GM10266 (cell line): ENCODE measurements around the gene EIF2AK2.

Experiments
- DNase-seq: peaks from one replicate; pipeline ENCODE4 v3.0.0; 2012; ENCODE audit errors: extremely low spot score
- TF ChIP-seq, protein P1 (sequence below): IDR thresholded peaks from 2 replicates; pipeline ENCODE4 v1.5.1; 2012; ENCODE audit warnings: mild to moderate bottlenecking, low read depth; ENCODE audit not compliant: control insufficient read depth, insufficient read depth; ENCODE audit errors: missing control alignments

EIF2AK2 gene

DNA sequence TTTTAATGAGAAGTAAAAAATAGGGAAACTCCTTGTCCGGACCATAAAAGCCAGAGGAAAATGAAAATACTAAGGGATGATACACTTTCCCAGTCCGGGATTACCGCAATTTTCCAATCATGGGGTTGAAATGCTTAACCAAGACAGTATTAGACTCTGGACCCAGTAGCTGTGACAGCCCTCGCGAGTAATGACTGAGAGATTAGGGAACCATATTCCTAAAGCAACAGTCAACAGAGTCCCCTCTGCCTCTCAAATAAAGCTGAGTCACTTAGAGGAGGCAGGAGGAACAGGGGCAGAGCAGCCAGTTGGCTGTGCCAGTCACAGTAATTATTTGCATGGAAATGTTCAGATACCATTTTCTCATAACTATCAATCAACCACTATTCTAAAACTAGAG, 37.6 kb downstream of the EIF2AK2 start:
- TF ChIP-seq, protein P1, sequence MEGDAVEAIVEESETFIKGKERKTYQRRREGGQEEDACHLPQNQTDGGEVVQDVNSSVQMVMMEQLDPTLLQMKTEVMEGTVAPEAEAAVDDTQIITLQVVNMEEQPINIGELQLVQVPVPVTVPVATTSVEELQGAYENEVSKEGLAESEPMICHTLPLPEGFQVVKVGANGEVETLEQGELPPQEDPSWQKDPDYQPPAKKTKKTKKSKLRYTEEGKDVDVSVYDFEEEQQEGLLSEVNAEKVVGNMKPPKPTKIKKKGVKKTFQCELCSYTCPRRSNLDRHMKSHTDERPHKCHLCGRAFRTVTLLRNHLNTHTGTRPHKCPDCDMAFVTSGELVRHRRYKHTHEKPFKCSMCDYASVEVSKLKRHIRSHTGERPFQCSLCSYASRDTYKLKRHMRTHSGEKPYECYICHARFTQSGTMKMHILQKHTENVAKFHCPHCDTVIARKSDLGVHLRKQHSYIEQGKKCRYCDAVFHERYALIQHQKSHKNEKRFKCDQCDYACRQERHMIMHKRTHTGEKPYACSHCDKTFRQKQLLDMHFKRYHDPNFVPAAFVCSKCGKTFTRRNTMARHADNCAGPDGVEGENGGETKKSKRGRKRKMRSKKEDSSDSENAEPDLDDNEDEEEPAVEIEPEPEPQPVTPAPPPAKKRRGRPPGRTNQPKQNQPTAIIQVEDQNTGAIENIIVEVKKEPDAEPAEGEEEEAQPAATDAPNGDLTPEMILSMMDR = no peak
- DNase-seq = no peak

DNA sequence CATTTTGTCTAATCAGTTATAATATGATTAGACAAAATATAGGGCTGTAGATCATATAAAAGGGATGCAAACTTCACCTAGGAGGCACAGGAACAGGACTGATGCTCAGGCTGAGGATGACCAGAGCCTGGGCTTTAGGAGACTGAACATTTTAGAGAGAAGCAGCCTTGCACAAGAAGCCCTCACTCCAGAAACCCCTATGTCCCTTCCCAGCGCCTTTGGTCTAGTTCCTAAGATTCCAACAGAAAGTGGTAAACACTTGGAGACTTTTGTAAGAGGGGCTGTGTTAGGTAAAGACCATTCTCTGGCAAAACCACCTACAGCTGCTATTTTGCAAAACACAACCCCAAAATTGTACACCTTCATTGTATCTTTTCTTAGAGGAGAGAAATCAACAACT, 39.2 kb downstream of the EIF2AK2 start:
- TF ChIP-seq, protein P1 = no peak
- no peak for DNase-seq

DNA sequence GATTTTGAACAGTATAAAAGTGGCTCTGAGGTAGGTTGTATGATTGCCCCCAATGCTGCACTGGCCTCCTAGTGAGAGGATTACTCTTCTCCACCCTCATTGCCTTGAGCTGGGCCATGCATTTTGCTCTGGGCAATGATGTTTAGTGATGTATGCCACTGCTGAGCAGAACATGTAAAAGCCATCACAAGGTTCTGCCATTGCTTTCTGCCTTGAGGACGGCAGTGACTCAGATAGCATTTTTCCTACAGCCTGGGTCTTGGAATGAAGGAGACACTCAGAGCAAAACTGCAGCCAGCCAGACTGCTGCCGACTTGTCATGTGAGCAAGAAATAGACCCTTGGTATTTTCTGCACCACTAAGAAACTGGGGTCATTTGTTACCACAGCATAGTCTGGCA, 44.8 kb downstream of the EIF2AK2 start:
- no peak for DNase-seq
- TF ChIP-seq, protein P1 = no peak

DNA sequence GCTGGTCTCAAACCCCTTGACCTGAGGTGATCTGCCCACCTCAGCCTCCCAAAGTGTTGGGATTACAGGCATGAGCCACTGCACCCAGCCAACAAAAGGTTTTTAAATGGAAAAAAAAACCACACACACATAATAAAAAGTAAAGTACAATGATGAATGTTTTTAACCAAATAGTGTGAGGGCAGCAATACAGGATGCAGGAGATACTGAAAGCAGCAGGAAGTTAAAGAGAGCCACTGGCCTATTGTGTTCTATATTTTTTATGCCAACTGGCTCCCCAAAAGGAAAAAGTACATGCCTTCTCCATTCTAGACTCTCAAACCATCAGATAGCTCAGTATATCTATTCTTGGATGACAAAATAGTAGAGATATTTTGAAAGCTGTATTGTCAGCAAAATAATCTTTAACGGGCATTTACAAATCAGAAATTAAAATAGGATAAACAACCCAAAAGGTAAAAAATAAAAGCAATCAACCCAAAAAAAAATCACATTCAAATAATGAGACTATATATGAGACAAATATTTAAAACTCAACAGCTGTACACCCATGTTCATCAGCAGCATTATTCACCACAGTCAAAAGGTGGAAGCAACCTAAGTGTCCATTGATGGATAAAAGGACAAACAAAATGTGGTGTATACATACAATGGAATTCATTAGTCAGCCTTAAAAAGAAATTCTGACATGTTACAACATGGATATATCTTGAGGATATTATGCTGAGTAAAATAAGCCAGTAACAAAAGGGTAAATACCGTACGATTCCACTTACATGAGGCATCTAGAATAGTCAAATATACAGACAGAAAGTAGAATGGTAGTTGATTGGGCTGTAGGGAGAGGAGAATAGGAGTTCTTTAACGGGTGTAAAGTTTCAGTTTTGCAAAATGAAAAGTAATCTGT, 46.2 kb downstream of the EIF2AK2 start:
- no peak for DNase-seq
- TF ChIP-seq, protein P1 = no peak

DNA sequence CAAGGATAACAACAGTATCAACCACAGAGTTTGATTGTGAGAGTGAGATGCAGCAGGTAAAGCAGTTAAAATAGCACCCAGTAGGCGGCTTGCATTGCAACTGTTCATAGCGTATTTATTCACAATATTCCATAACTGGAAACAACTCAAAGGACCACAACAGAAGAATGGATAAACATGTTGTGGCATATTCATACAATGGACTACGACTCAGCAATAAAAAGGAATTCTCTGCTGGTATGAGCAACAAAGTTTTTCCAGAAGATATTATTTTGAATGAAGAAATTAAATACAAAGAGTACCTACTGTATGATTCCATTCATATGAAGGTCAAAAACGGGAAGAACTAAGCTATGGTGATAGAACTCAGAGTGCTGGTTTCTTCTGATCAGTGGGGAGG, 47.3 kb downstream of the EIF2AK2 start:
- TF ChIP-seq, protein P1 = no peak
- DNase-seq = no peak

DNA sequence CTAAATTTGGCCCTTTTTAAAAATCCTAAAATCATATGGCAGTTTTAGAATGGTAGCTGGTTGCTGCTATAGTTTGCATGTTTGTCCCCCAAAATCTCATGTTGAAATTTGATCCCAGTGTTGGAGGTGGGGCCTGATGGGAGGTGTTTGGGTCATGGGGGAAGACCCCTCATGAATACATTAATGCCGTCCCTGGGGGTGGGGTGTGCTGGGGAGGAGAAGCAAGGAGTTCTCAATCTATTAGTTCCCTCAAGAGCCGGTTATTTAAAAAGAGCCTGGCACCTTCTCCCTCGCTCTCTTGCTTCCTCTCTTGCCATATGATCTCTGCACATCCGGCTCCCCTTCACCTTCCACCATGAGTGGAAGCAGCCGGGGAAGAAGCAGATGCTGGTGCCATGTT, 51.6 kb downstream of the EIF2AK2 start:
- no peak for DNase-seq
- TF ChIP-seq, protein P1 = no peak

DNA sequence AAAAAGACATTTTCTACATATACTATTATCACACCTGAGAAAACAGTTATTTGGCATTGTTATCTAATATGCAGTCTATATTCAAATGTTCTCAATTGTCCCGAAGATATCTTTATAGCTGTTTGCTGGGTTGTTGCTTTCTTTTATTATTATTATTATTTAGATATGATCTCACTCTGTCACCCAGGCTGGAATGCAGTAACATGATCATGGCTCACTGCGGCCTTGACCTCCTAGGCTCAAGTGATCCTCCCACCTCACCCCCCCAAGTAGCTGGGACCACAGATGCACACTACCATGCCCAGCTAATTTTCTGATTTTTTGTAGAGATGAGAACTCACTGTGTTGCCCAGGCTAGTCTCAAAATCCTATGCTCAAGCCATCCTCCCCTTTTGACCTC, 52.6 kb downstream of the EIF2AK2 start:
- TF ChIP-seq, protein P1 = no peak
- DNase-seq = no peak
